22Rv1 (cell line): ENCODE results near the gene UNC5B.

Source experiments
- H3K27ac ChIP-seq: fragments of 450-650 bp; 2 replicates; pipeline ENCODE4 v1.5.1; 2017
- ZFX ChIP-seq: fragments of 450-650 bp; IDR thresholded peaks from 2 replicates; pipeline ENCODE4 v1.6.1; 2017; ENCODE audit warnings: antibody characterized with exemption, borderline replicate concordance
- TF ChIP-seq, protein P1 (sequence below): fragments of 450-650 bp; IDR thresholded peaks from 2 replicates; pipeline ENCODE4 v1.5.1; 2017; ENCODE audit warnings: mild to moderate bottlenecking

UNC5B gene

GRCh38 chr10:71308244-71308643 is 95.9 kb downstream of the UNC5B start:
- H3K27ac ChIP-seq, result no peak overlapping the region
- no peak for TF ChIP-seq ZFX
- TF ChIP-seq, protein P1, sequence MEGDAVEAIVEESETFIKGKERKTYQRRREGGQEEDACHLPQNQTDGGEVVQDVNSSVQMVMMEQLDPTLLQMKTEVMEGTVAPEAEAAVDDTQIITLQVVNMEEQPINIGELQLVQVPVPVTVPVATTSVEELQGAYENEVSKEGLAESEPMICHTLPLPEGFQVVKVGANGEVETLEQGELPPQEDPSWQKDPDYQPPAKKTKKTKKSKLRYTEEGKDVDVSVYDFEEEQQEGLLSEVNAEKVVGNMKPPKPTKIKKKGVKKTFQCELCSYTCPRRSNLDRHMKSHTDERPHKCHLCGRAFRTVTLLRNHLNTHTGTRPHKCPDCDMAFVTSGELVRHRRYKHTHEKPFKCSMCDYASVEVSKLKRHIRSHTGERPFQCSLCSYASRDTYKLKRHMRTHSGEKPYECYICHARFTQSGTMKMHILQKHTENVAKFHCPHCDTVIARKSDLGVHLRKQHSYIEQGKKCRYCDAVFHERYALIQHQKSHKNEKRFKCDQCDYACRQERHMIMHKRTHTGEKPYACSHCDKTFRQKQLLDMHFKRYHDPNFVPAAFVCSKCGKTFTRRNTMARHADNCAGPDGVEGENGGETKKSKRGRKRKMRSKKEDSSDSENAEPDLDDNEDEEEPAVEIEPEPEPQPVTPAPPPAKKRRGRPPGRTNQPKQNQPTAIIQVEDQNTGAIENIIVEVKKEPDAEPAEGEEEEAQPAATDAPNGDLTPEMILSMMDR, result no peak

DNA sequence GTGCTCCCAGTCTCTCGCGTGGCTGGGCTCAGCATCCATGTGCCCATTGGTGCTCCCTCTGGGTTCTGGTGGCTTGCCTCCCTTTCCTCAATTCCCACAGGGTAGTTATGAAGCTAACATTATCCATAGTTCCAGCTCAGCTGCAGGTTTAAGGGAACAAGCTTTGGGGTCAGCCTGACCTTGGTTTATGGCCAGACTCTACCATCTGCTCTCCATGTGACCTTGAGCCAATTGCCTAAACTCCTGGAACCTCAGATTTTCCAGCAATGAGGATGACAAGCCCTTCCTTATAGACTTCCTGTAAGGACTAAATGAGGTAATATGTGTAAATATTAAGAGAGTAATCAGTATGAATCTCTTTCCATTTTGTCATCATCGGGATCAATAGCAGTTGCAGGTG is 96.6 kb downstream of the UNC5B start:
- no peak overlapping the region for H3K27ac ChIP-seq
- TF ChIP-seq, protein P1, result no peak
- no peak for TF ChIP-seq ZFX

- TF ChIP-seq ZFX, result no peak
- TF ChIP-seq, protein P1, result no peak
- H3K27ac ChIP-seq, result no peak overlapping the region
These were observed 97.5 kb downstream of the UNC5B start for GRCh38 chr10:71309919-71310318.

DNA sequence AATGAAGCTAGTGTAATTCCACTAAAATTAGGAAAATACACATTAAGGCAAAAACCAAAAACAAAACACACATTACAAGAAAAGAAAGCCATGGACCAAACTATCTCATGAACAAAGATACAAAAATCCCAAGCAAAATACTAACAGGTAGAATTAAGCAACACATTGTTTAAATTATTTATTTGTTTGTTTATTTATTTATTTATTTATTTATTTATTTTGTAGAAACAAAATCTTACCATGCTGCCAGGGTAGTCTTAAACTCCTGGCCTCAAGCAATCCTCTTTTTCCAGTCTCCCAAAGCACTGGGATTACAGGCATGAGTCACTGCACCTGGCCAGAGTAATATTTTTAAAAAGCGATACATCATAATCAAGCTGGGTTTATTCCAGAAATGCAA is 99.8 kb downstream of the UNC5B start:
- H3K27ac ChIP-seq, result no peak overlapping the region
- no peak for TF ChIP-seq ZFX
- TF ChIP-seq, protein P1, result no peak

- H3K27ac ChIP-seq, result no peak overlapping the region
- TF ChIP-seq ZFX, result no peak
- TF ChIP-seq, protein P1, result no peak
These were observed 100.7 kb downstream of the UNC5B start for GRCh38 chr10:71312811-71313789.

DNA sequence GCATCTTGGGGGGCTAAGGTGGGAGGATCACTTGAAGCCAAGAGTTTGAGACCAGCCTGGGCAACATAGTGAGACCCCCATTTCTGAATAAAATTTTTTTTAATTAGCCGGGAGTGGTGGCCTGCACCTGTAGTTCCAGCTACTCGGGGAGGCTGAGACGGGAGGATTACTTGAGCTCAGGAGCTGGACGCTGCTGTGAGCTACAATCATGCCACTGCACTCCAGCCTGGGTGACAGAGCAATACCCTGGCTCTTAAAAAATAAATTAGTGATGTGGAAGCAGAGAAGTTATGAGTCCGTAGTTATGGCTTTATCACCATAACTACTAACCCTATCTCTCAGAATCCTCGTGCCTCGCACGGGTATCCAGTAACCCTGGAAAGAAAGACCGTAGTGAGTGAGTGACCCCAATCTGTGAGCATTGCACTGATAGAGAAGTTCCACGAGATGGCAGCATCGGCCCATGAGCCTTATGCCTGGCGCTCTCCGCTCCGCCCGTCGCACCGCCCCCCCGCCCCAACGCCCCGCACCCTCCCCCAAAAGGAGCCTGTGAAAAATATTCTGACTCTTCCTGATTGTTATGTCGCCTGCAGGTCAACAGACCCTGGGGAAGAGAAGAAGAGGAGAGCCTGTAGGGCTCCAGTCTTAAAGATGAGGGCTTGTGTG is 101.8 kb downstream of the UNC5B start:
- no peak overlapping the region for H3K27ac ChIP-seq
- TF ChIP-seq, protein P1, result peak; percentile 90
- TF ChIP-seq ZFX, result no peak
